K562 (cell line): ENCODE data around the gene ZSWIM6. TPM values are rescaled to one million over a fixed set of nuclear protein-coding genes. Genes with fewer than 3 reads are reported as not detected.

Source experiments
- ATAC-seq: fragments of 200-7000 bp; cut with Tn5 transposase; 3 replicates; pipeline ENCODE4 v1.9.1; 2020; ENCODE audit warnings: moderate library complexity
- BruUV-seq: library from RNA; stranded (reverse); fragments of 400-500 nt; replicated peaks from 2 replicates; lab custom pipeline; 2021; lab: Mats Ljungman, UMichigan
- CTCF ChIA-PET: fragments of 300-600 bp; formaldehyde crosslinking; extraction: SDS; loops from one replicate; lab custom pipeline; 2021; ENCODE audit warnings: low intra/inter-chr PET ratio; lab: Yijun Ruan, JAX
- POLR2A ChIA-PET: fragments of 300-600, 350-650 bp; sonication (Branson Sonifier 250); formaldehyde crosslinking; extraction: SDS; loops from one replicate; lab custom pipeline; 2021; ENCODE audit warnings: antibody characterized with exemption, inconsistent platforms; lab: Yijun Ruan, JAX
- DNase-seq, 4 experiments: peaks; one replicate each; pipeline versions ENCODE4 v3.0.0 to v3.0.0-alpha.2; 2011 to 2018; ENCODE audit warnings: low spot score in 3 of 4, mixed read lengths in 3 of 4; ENCODE audit errors: extremely low read depth in 1 of 4
- FAIRE-seq: peaks from 2 replicates; lab custom pipeline; 2011; peaks lifted over from hg19 to GRCh38; lab: Jason Lieb, UNC
- H2AFZ ChIP-seq: 2 replicates; pipeline ENCODE4 v1.6.0; 2011; ENCODE audit warnings: low read depth, low read length, control low read depth, inconsistent platforms
- H3K27ac ChIP-seq: fragments of 200-600 bp; 3 replicates; pipeline ENCODE4 v1.8.0; 2011; ENCODE audit warnings: low read depth, mild to moderate bottlenecking, control low read depth, inconsistent platforms, low read length, moderate library complexity, mixed read lengths; ENCODE audit errors: extremely low read depth
- H3K27me3 ChIP-seq, 2 experiments: fragments of 300-600 bp in 1 of 2; 2 replicates in 1 of 2; 3 replicates in 1 of 2; pipeline versions ENCODE4 v1.6.0 to v1.8.0; 2011; ENCODE audit warnings: inconsistent platforms in 2 of 2, low read length in 2 of 2, mild to moderate bottlenecking in 1 of 2, mixed read lengths in 1 of 2, moderate library complexity in 1 of 2; ENCODE audit not compliant: control insufficient read depth in 2 of 2, insufficient read depth in 2 of 2
- H3K36me3 ChIP-seq: fragments of 300-600 bp; 3 replicates; pipeline ENCODE4 v1.8.0; 2011; ENCODE audit warnings: mild to moderate bottlenecking, low read length, inconsistent platforms; ENCODE audit not compliant: control insufficient read depth, insufficient read depth
- H3K4me1 ChIP-seq, 2 experiments: fragments of 200-600 bp in 1 of 2; replicated peaks in 1 of 2; 2 replicates in 1 of 2; 3 replicates in 1 of 2; pipeline versions ENCODE4 v1.5.1 to v1.8.0; 2011; ENCODE audit warnings: inconsistent platforms in 2 of 2, low read length in 2 of 2, mild to moderate bottlenecking in 1 of 2, mixed read lengths in 1 of 2, moderate library complexity in 1 of 2; ENCODE audit not compliant: control insufficient read depth in 2 of 2, insufficient read depth in 2 of 2
- H3K4me2 ChIP-seq: 2 replicates; pipeline ENCODE4 v1.6.1; 2011; ENCODE audit warnings: low read length, control low read depth, inconsistent platforms, mixed read lengths; ENCODE audit not compliant: insufficient read depth
- H3K4me3 ChIP-seq: fragments of 200-600 bp; sonication (generic), shearing (Covaris generic); 2 replicates; pipeline ENCODE4 v1.5.1; 2016; ENCODE audit warnings: control low read depth, inconsistent platforms
- H3K79me2 ChIP-seq: fragments of 200-600 bp; 3 replicates; pipeline ENCODE4 v1.8.0; 2011; ENCODE audit warnings: low read length, inconsistent platforms; ENCODE audit not compliant: control insufficient read depth, insufficient read depth
- H3K9ac ChIP-seq, 2 experiments: 2 replicates each; pipeline versions ENCODE4 v1.6.0 to v1.6.1; 2011; ENCODE audit warnings: low read depth in 2 of 2, low read length in 2 of 2, control low read depth in 1 of 2, inconsistent platforms in 1 of 2, mild to moderate bottlenecking in 1 of 2, mixed read lengths in 1 of 2; ENCODE audit not compliant: insufficient read depth in 1 of 2
- H3K9me1 ChIP-seq: one replicate; pipeline ENCODE4 v1.6.0; 2011; ENCODE audit warnings: inconsistent platforms, mild to moderate bottlenecking, low read length, moderate library complexity; ENCODE audit not compliant: control insufficient read depth, insufficient read depth
- H3K9me3 ChIP-seq: replicated peaks from 2 replicates; pipeline ENCODE4 v1.5.1; 2011; ENCODE audit warnings: low read depth, low read length, inconsistent platforms; ENCODE audit not compliant: control insufficient read depth, insufficient read depth
- H4K20me1 ChIP-seq: replicated peaks from 2 replicates; pipeline ENCODE4 v1.6.1; 2011; ENCODE audit warnings: low read length, inconsistent platforms, mixed read lengths; ENCODE audit not compliant: control insufficient read depth, insufficient read depth
- CAMTA2 ChIP-seq: fragments of 250-450 bp; sonication (Bioruptor Pico); conservative IDR thresholded peaks from 2 replicates; pipeline ENCODE4 v1.5.1; 2022
- CEBPZ ChIP-seq: fragments of 150-350 bp; IDR thresholded peaks from 2 replicates; pipeline ENCODE4 v1.6.1; 2014; ENCODE audit warnings: low read depth, mild to moderate bottlenecking, low read length, borderline replicate concordance
- CREB3L1 ChIP-seq: fragments of 450-650 bp; IDR thresholded peaks from 2 replicates; pipeline ENCODE4 v1.6.1; 2014; ENCODE audit warnings: low read depth, mild to moderate bottlenecking, moderate library complexity, borderline replicate concordance
- FOXJ3 ChIP-seq: sonication (generic); formaldehyde crosslinking; IDR thresholded peaks from 2 replicates; pipeline ENCODE4 v1.4.0; 2020; ENCODE audit warnings: mild to moderate bottlenecking, missing genetic modification reagents
- GTF2A2 ChIP-seq: IDR thresholded peaks from 2 replicates; pipeline ENCODE4 v1.6.1; 2016; ENCODE audit warnings: mild to moderate bottlenecking, missing genetic modification characterization, missing compliant biosample characterization
- HMG20A ChIP-seq: fragments of 450-650 bp; formaldehyde crosslinking; conservative IDR thresholded peaks from 2 replicates; pipeline ENCODE4 v1.4.0; 2020; ENCODE audit warnings: mild to moderate bottlenecking, mixed read lengths
- HNRNPH1 ChIP-seq: fragments of 200-400 bp; formaldehyde crosslinking; optimal IDR thresholded peaks from 2 replicates; pipeline ENCODE3; 2017; ENCODE audit warnings: low read depth, mild to moderate bottlenecking, low read length, moderate library complexity
- MAZ ChIP-seq, 2 experiments: fragments of 450-650 bp in 1 of 2; sonication (generic) in 1 of 2; formaldehyde crosslinking; IDR thresholded peaks in 1 of 2; conservative IDR thresholded peaks in 1 of 2; 2 replicates each; pipeline versions ENCODE4 v1.4.0 to v1.5.0; 2020; ENCODE audit warnings: mild to moderate bottlenecking in 1 of 2, missing genetic modification reagents in 1 of 2
- MYBL2 ChIP-seq, 2 experiments: fragments of 450-650 bp in 1 of 2; sonication (generic) in 1 of 2; formaldehyde crosslinking in 1 of 2; IDR thresholded peaks; 2 replicates each; pipeline versions ENCODE4 v1.6.1 to v1.8.1; 2017 to 2022; ENCODE audit warnings: borderline replicate concordance in 1 of 2, inconsistent platforms in 1 of 2, low read depth in 1 of 2, mild to moderate bottlenecking in 1 of 2, missing genetic modification reagents in 1 of 2, moderate library complexity in 1 of 2
- MYNN ChIP-seq, 2 experiments: sonication (generic); formaldehyde crosslinking in 1 of 2; IDR thresholded peaks; 2 replicates each; pipeline versions ENCODE4 v1.5.0 to v1.6.1; 2016 to 2020; ENCODE audit warnings: antibody characterized with exemption in 1 of 2, missing genetic modification reagents in 1 of 2
- PHF20 ChIP-seq: fragments of 450-650 bp; IDR thresholded peaks from 2 replicates; pipeline ENCODE4 v1.6.1; 2018; ENCODE audit not compliant: partially characterized antibody
- SNIP1 ChIP-seq: fragments of 450-650 bp; IDR thresholded peaks from 2 replicates; pipeline ENCODE4 v1.7.1; 2017; ENCODE audit warnings: low read depth, mild to moderate bottlenecking
- ZBTB7A ChIP-seq: IDR thresholded peaks from 2 replicates; pipeline ENCODE4 v1.6.1; 2011; ENCODE audit warnings: low read depth, mild to moderate bottlenecking, low read length, moderate library complexity, borderline replicate concordance; ENCODE audit not compliant: control insufficient read depth
- ZNF561 ChIP-seq: fragments of 450-650 bp; formaldehyde crosslinking; conservative IDR thresholded peaks from 2 replicates; pipeline ENCODE4 v1.4.0; 2020; ENCODE audit warnings: mild to moderate bottlenecking, moderate library complexity
- ZNF584 ChIP-seq: fragments of 200-800 bp; sonication (Bioruptor generic); IDR thresholded peaks from 2 replicates; pipeline ENCODE4 v1.6.1; 2016; ENCODE audit warnings: low read depth, mild to moderate bottlenecking, missing genetic modification characterization, missing compliant biosample characterization
- ZNF668 ChIP-seq: fragments of 250-450 bp; sonication (Bioruptor Pico); IDR thresholded peaks from 2 replicates; pipeline ENCODE4 v1.8.0; 2022; ENCODE audit warnings: mild to moderate bottlenecking, inconsistent platforms
- WGBS: fragments of 100-300 bp; shearing (Covaris generic); methylation state at CpG from one replicate; pipeline ENCODE4 v1.1.6; 2016; ENCODE audit warnings: low coverage, mixed read lengths; ENCODE audit not compliant: insufficient coverage; ENCODE audit errors: missing lambda C conversion rate; 5-methylcytosine and 5-hydroxymethylcytosine counted together
- in situ Hi-C: fragments of 300-500 bp; cut with MboI; formaldehyde crosslinking; loops from 4 replicates; pipeline ENCODE4 v1.15.0; 2018; ENCODE audit warnings: inconsistent platforms, mixed read lengths
- intact Hi-C: fragments of 100-400 bp; cut with micrococcal nuclease; formaldehyde crosslinking; loops from 2 replicates; pipeline ENCODE4 v1.14.2; 2022
- polyA plus RNA-seq, 8 experiments: library from polyadenylated mRNA; depleted of rRNA in 4 of 8; stranded (reverse) in 5 of 8; unstranded in 3 of 8; fragments of >200 nt; fragmentation: Nextera tagmentation in 2 of 8; fragmentation: Illumina TruSeq in 1 of 8; extraction: Ambion mirVana in 2 of 8; extraction: Trizol in 1 of 8; gene quantifications; 2 replicates each; pipeline versions ENCODE4 v1.2.1 to v1.2.3, GENCODE V29; 2011 to 2014; ENCODE audit warnings: inconsistent platforms in 1 of 8, missing spikeins in 1 of 8
- total RNA-seq, 7 experiments: library from RNA; depleted of rRNA in 6 of 7; stranded (reverse); fragments of >200 nt in 6 of 7; fragmentation: Illumina TruSeq in 2 of 7; extraction: Trizol in 2 of 7; gene quantifications; 2 replicates each; pipeline versions ENCODE4 v1.2.1 to v1.2.3, GENCODE V29; 2011 to 2021; ENCODE audit warnings: low replicate concordance in 1 of 7

ZSWIM6 gene
- total and polyA plus RNA-seq, 9 of the 15 experiments (the other 6 are each of a cell fraction or from before 2014, with no cell fraction given), result 0.81 to 3.2 (median 2.0) TPM

GRCh38 chr5:61582887-61583286 lies 250.8 kb downstream of the ZSWIM6 start:
- ChIA-PET CTCF (no interaction called here), POLR2A (no interaction called here)
- ATAC-seq, result no peak
- TF ChIP-seq PHF20 (no peak), ZNF584 (CRISPR knock-in tag) (no peak), MYBL2 (IDR thresholded peaks at IDR 0.05; ENCODE audit: low read depth) (no peak), MYBL2 (CRISPR knock-in tag; IDR thresholded peaks at IDR 0.05; ENCODE audit: borderline replicate concordance) (no peak), HNRNPH1 (no peak), FOXJ3 (CRISPR knock-in tag) (no peak), ZNF561 (CRISPR knock-in tag) (no peak), MYNN (IDR thresholded peaks at IDR 0.05) (no peak), MYNN (CRISPR knock-in tag; IDR thresholded peaks at IDR 0.05) (no peak), MAZ (CRISPR knock-in tag; conservative IDR thresholded peaks at IDR 0.05 in 1 of 2, IDR thresholded peaks at IDR 0.05 in 1 of 2) (no peak), CREB3L1 (no peak), CAMTA2 (CRISPR knock-in tag) (no peak), HMG20A (no peak), CEBPZ (no peak), ZBTB7A (no peak), SNIP1 (no peak), ZNF668 (no peak), GTF2A2 (no peak)
- no peak for DNase-seq
- H4K20me1 ChIP-seq, result no peaks in the 10 kb centered on the region
- WGBS, result 4% methylated on average over 3 of the region's 3 CpGs
- H3K4me3 ChIP-seq, result no peak overlapping the region
- no peak overlapping the region for H3K27ac ChIP-seq
- H2AFZ ChIP-seq, result no peak overlapping the region
- in situ Hi-C loops, result no loop called here
- peaks cover 6% of the 10 kb centered on the region; the same call in 1 of the 2 replicates for H3K9me3 ChIP-seq
- peaks cover 0 to 5% of the 10 kb centered on the region in 2 experiments; a peak in 3 of 5 replicates for H3K27me3 ChIP-seq
- BruUV-seq, result no TSS peak
- H3K9me1 ChIP-seq, result no peaks in the 10 kb centered on the region
- H3K9ac ChIP-seq, result no peak overlapping the region
- FAIRE-seq, result no peak
- intact Hi-C loops, result no loop called here
- no peaks in the 10 kb centered on the region for H3K36me3 ChIP-seq
- no peak overlapping the region for H3K4me2 ChIP-seq
- H3K4me1 ChIP-seq, result no peaks in the 10 kb centered on the region
- H3K79me2 ChIP-seq, result no peaks in the 10 kb centered on the region
